ENCODE data around the gene EZH1.
A peak's percentile ranks its signal among the peaks of the same experiment; 100 is the strongest.

The EZH1 gene

GRCh38 chr17:42704837-42705494 is 39.9 kb downstream of the EZH1 start:
- DNase-seq (ENCODE audit: low read depth) = no peak
- no peak overlapping the region for H3K4me3 ChIP-seq (ENCODE audit: low read length)

GRCh38 chr17:42704490-42704836 is 40.4 kb downstream of the EZH1 start:
- TF ChIP-seq CTCF (conservative IDR thresholded peaks at IDR 0.05; ENCODE audit: low read length) = no peak
- no peak overlapping the region for H3K4me3 ChIP-seq (ENCODE audit: low read length)
- no peak for DNase-seq (ENCODE audit: low read depth)

More at GRCh38 chr17:42704837-42705494, 39.9 kb downstream of the EZH1 start:
- TF ChIP-seq CTCF (conservative IDR thresholded peaks at IDR 0.05; ENCODE audit: low read length) = no peak

GRCh38 chr17:42702446-42702845 is 42.4 kb downstream of the EZH1 start:
- TF ChIP-seq CTCF (conservative IDR thresholded peaks at IDR 0.05; ENCODE audit: low read length) = no peak
- no peak for DNase-seq (ENCODE audit: low read depth)
- H3K4me3 ChIP-seq (ENCODE audit: low read length) = no peak overlapping the region

GRCh38 chr17:42700586-42701289 is 44.1 kb downstream of the EZH1 start:
- no peak for TF ChIP-seq CTCF (conservative IDR thresholded peaks at IDR 0.05; ENCODE audit: low read length)
- no peak overlapping the region for H3K4me3 ChIP-seq (ENCODE audit: low read length)
- DNase-seq (ENCODE audit: low read depth) = no peak

GRCh38 chr17:42699415-42699740 is 45.5 kb downstream of the EZH1 start:
- DNase-seq (ENCODE audit: low read depth) = no peak
- TF ChIP-seq CTCF (conservative IDR thresholded peaks at IDR 0.05; ENCODE audit: low read length) = no peak
- H3K4me3 ChIP-seq (ENCODE audit: low read length) = no peak overlapping the region

- H3K4me3 ChIP-seq (ENCODE audit: low read length) = no peak overlapping the region
- TF ChIP-seq CTCF (conservative IDR thresholded peaks at IDR 0.05; ENCODE audit: low read length) = no peak
- DNase-seq (ENCODE audit: low read depth) = peak; percentile 82
Observed at GRCh38 chr17:42698736-42699414, 46.0 kb downstream of the EZH1 start.

Measured in AG10803 (cell line).